Colonic mucosa (tissue), 4 donors: ENCODE measurements around the gene KRTAP3-1. TPM values are rescaled to one million over a fixed set of nuclear protein-coding genes. Genes with fewer than 3 reads are reported as not detected.
A peak's percentile ranks its signal among the peaks of the same experiment; 100 is the strongest.

Experiments used
- DNase-seq: peaks from one replicate; pipeline ENCODE4 v3.0.0-alpha.2; 2020
- H3K27ac ChIP-seq: fragments of 200-600 bp; one replicate; pipeline ENCODE4 v1.8.0; 2021
- H3K27me3 ChIP-seq: fragments of 200-600 bp; one replicate; pipeline ENCODE4 v1.8.0; 2021
- H3K36me3 ChIP-seq: fragments of 200-600 bp; one replicate; pipeline ENCODE4 v1.8.0; 2021
- H3K4me1 ChIP-seq: fragments of 200-600 bp; one replicate; pipeline ENCODE4 v1.8.0; 2021; ENCODE audit warnings: mild to moderate bottlenecking
- H3K4me3 ChIP-seq: fragments of 200-600 bp; one replicate; pipeline ENCODE4 v1.8.0; 2021
- H3K9ac ChIP-seq, 2 donors: one replicate each; pipeline ENCODE4 v1.7.0; 2013; ENCODE audit warnings: control low read depth in 2 of 2, low read depth in 2 of 2, low read length in 2 of 2
- H3K9me3 ChIP-seq: fragments of 200-600 bp; one replicate; pipeline ENCODE4 v1.8.0; 2021
- intact Hi-C: fragments of 100-400 bp; cut with DNase I; formaldehyde crosslinking; loops from one replicate; pipeline ENCODE4 v1.14.1; 2022
- total RNA-seq, 2 donors: library from RNA; stranded (reverse); fragmentation: NEBNext Ultra II Directional in 1 of 2; extraction: Animal tissue kit (Norgen Biotek cat#: 25700) in 1 of 2; gene quantifications; one replicate each; pipeline ENCODE4 v1.2.1, GENCODE V29; 2021
- TF ChIP-seq, protein P1 (sequence below): fragments of 200-600 bp; IDR thresholded peaks from one replicate; pipeline ENCODE4 v1.8.0; 2022; ENCODE audit warnings: antibody characterized with exemption, mild to moderate bottlenecking
- donor health status: healthy.
- donor health status: DM: no; HTN: no; CAD: no.
- donor health status: DM: no; HTN: no; CAD: no.

KRTAP3-1 gene
- total RNA-seq, 2 donors from 2014 or later, result not detected

DNA sequence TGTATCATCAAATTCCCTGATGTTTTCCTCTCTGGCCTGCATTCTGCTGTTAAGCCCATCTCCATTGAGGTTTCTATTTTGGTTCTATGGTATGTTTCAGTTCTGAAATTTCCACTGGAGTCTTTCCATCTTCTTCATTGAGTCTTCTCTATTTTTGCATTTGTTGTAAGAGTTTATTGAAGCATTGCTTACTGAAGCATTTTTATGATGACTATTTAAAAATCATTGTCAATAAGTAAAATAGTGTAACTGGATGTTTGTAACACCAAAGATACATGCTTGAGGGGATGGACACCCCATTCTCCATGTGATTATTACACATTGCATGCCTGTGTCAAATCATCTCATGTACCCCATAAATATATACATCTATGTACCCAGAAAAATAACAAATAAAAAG lies 33.4 kb downstream of the KRTAP3-1 start:
- Histone ChIP-seq H3K4me3 (no peak overlapping the region), H3K36me3 (no peaks in the 10 kb centered on the region), H3K9ac (no peak overlapping the region), H3K27ac (no peak overlapping the region), H3K9me3 (no peaks in the 10 kb centered on the region), H3K27me3 (no peaks in the 10 kb centered on the region), H3K4me1 (no peaks in the 10 kb centered on the region)
- intact Hi-C loops, result no loop called here
- TF ChIP-seq, protein P1, sequence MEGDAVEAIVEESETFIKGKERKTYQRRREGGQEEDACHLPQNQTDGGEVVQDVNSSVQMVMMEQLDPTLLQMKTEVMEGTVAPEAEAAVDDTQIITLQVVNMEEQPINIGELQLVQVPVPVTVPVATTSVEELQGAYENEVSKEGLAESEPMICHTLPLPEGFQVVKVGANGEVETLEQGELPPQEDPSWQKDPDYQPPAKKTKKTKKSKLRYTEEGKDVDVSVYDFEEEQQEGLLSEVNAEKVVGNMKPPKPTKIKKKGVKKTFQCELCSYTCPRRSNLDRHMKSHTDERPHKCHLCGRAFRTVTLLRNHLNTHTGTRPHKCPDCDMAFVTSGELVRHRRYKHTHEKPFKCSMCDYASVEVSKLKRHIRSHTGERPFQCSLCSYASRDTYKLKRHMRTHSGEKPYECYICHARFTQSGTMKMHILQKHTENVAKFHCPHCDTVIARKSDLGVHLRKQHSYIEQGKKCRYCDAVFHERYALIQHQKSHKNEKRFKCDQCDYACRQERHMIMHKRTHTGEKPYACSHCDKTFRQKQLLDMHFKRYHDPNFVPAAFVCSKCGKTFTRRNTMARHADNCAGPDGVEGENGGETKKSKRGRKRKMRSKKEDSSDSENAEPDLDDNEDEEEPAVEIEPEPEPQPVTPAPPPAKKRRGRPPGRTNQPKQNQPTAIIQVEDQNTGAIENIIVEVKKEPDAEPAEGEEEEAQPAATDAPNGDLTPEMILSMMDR, result no peak
- no peak for DNase-seq

DNA sequence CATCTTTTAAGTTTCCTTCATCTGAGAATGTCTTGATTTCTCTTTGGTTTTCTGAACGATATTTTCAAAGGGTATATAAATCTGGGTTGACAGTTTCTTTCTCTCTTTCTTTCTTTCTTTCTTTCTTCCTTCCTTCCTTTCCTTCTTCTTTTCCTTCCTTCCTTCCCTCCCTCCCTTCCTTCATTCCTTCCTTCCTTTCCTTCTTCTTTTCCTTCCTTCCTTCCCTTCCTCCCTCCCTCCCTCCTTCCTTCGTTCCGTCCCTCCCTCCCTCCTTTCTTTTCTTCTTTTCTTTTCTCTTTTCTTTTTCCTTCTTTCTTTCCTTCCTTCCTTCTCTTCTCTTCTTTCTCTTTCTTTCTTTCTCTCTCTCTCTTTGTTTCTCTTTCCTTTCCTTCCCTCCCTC lies 34.6 kb downstream of the KRTAP3-1 start:
- Histone ChIP-seq H3K27me3 (no peaks in the 10 kb centered on the region), H3K9ac (no peak overlapping the region), H3K27ac (no peak overlapping the region), H3K9me3 (no peaks in the 10 kb centered on the region), H3K4me3 (no peak overlapping the region), H3K4me1 (no peaks in the 10 kb centered on the region), H3K36me3 (no peaks in the 10 kb centered on the region)
- DNase-seq, result no peak
- intact Hi-C loops, result no loop called here
- TF ChIP-seq, protein P1, result no peak

DNA sequence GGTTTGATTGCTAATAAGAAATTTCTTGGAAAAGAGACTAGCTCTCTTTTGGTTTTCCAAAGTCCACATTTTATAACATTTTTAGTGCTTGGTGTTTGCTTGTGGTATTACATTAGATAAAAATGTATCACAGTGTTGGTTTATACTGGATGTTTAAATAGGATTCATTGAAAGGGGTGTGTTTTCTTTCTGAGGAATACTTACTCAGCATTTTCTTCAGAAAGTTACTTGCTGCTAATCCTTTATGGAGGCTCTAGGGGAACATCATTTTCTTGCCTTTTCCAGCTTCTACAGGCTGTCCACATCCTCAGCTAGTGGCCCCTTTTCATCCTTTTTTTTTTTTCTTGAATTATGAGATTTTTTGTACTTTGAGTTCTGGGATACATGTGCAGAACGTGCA lies 41.3 kb downstream of the KRTAP3-1 start:
- no peak overlapping the region for H3K27ac ChIP-seq
- no peak for DNase-seq
- TF ChIP-seq, protein P1, result no peak
- H3K9ac ChIP-seq, result no peak overlapping the region
- no peaks in the 10 kb centered on the region for H3K36me3 ChIP-seq
- H3K4me1 ChIP-seq, result no peaks in the 10 kb centered on the region
- H3K27me3 ChIP-seq, result no peaks in the 10 kb centered on the region
- no peak overlapping the region for H3K4me3 ChIP-seq
- intact Hi-C loops, result no loop called here
- no peaks in the 10 kb centered on the region for H3K9me3 ChIP-seq

DNA sequence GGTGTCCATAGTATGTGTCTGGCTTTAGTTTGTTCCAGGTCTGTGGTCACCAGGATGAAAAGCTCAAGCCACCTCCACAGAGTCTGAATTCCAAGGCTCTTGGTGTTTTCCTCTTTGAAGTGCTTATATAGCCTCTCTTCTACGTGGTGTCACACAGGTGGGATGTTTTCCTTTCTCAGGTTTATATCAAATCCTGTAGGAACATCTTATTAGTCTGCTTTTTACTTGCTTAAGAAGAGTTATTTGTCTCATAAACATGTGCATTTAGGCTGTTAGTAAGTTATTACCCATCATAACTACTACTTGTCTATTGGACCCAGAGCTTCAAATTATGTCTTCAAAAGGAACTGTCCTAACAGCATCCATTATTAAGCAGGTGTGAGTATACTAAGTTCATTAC lies 42.1 kb downstream of the KRTAP3-1 start, which contains the start of gene KRT39:
Gene KRT39 (minus strand): TSS at position 101 of the 400 bp plus-strand sequence. CDS start 92 bp downstream, at position 9.
- Histone ChIP-seq H3K27ac (no peak within 1 kb of the TSS), H3K9me3 (no peaks in the 10 kb centered on the region), H3K9ac (no peak within 1 kb of the TSS), H3K4me3 (no peak within 1 kb of the TSS), H3K27me3 (no peaks in the 10 kb centered on the region), H3K4me1 (no peaks in the 10 kb centered on the region), H3K36me3 (no peaks in the 10 kb centered on the region)
- intact Hi-C loops, result no loop called here
- TF ChIP-seq, protein P1, result no peak
- no peak for DNase-seq

DNA sequence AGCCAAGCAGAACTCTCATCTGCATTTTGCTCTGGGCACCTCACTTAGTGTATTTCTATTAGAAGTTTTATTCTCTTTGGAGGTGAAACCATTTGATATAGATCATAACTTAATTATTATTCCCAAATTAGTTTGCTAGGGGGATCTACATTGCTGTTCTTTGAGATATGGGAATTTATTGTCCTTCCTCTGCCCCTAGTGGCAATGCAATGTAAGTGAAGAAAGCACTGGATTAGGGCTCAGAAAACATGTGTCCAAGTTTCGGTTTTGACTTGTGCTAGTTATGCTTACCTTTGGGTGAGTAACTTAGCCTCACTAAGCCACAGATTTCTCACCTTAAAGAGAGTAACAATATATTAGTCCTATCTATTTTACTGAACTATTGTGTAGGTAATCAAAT lies 45.1 kb downstream of the KRTAP3-1 start:
- Histone ChIP-seq H3K4me1 (no peaks in the 10 kb centered on the region), H3K9ac (no peak overlapping the region), H3K9me3 (no peaks in the 10 kb centered on the region), H3K4me3 (no peak overlapping the region), H3K36me3 (no peaks in the 10 kb centered on the region), H3K27ac (no peak overlapping the region), H3K27me3 (no peaks in the 10 kb centered on the region)
- no peak for DNase-seq
- TF ChIP-seq, protein P1, result peak; percentile 65
- intact Hi-C loops, result no loop called here
